K562 (cell line): Measurements from ENCODE around the gene ADCY1. TPM values are rescaled to one million over a fixed set of nuclear protein-coding genes. Genes with fewer than 3 reads are reported as not detected.

Source experiments
- POLR2AphosphoS5 ChIP-seq: IDR thresholded peaks from 2 replicates; pipeline ENCODE4 v1.6.1; 2011; ENCODE audit warnings: mild to moderate bottlenecking, low read depth, low read length, moderate library complexity; ENCODE audit not compliant: control insufficient read depth, insufficient read depth
- polyA plus RNA-seq, 8 experiments: library from polyadenylated mRNA; depleted of rRNA in 4 of 8; stranded (reverse) in 5 of 8; unstranded in 3 of 8; fragments of >200 nt; fragmentation: Nextera tagmentation in 2 of 8; fragmentation: Illumina TruSeq in 1 of 8; extraction: Ambion mirVana in 2 of 8; extraction: Trizol in 1 of 8; gene quantifications; 2 replicates each; pipeline versions ENCODE4 v1.2.1 to v1.2.3, GENCODE V29; 2011 to 2014; ENCODE audit warnings: inconsistent platforms in 1 of 8, missing spikeins in 1 of 8
- total RNA-seq, 7 experiments: library from RNA; depleted of rRNA in 6 of 7; stranded (reverse); fragments of >200 nt in 6 of 7; fragmentation: Illumina TruSeq in 2 of 7; extraction: Trizol in 2 of 7; gene quantifications; 2 replicates each; pipeline versions ENCODE4 v1.2.1 to v1.2.3, GENCODE V29; 2011 to 2021; ENCODE audit warnings: low replicate concordance in 1 of 7
- TF ChIP-seq, protein P1 (sequence below): fragments of 250-450 bp; sonication (Bioruptor Pico); IDR thresholded peaks from 2 replicates; pipeline ENCODE4 v1.5.1; 2021; ENCODE audit warnings: mild to moderate bottlenecking
- TF ChIP-seq, protein P2 (sequence below): sonication (generic); formaldehyde crosslinking; IDR thresholded peaks from 2 replicates; pipeline ENCODE4 v1.8.1; 2022; ENCODE audit warnings: missing genetic modification reagents
- TF ChIP-seq, protein P3 (sequence below): sonication (generic); formaldehyde crosslinking; IDR thresholded peaks from 2 replicates; pipeline ENCODE4 v1.9.0; 2022; ENCODE audit warnings: mild to moderate bottlenecking, missing genetic modification reagents

Gene ADCY1
- total and polyA plus RNA-seq, 9 of the 15 experiments (the other 6 are each of a cell fraction or from before 2014, with no cell fraction given): under 0.01 to 0.18 (median 0.10) TPM; not detected in 4

DNA sequence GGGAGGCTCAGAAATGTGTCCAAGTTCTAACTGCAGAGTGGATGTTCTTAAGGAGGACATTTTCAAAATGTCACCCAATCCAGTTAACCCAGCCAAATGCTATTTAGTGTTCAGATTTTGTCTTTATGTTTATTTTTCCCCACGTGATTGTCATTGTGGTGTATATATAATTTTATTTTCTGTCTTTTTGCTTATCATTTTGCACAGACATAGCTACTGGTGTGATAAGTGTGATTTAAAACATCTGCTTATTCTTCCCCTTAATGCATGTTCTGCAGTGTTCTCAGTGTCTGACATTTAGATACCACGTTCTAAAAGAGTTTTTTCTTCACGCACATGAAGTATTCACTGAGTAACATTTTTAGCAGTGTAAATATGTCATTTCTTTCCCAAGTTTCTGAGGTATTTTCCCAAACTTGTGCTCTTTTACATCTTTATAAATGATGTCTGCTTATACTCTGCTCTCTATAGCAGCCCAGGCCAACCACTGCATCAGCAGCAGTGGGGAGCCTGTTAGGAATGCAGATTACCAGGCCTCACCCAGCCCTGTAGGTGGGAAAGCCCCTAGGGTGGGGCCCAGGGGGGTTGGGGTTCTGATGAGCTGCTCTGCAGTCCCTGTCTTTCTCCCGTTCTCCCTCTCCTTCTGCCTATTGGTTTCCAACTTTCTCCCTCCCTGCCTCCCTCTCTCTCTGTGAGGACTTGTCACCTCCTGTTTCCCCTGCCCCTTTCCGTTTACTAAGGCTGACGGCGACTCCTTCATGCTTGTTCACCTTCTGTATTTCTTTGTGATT is 20.8 kb downstream of the ADCY1 start (continued):
- TF ChIP-seq, protein P1, sequence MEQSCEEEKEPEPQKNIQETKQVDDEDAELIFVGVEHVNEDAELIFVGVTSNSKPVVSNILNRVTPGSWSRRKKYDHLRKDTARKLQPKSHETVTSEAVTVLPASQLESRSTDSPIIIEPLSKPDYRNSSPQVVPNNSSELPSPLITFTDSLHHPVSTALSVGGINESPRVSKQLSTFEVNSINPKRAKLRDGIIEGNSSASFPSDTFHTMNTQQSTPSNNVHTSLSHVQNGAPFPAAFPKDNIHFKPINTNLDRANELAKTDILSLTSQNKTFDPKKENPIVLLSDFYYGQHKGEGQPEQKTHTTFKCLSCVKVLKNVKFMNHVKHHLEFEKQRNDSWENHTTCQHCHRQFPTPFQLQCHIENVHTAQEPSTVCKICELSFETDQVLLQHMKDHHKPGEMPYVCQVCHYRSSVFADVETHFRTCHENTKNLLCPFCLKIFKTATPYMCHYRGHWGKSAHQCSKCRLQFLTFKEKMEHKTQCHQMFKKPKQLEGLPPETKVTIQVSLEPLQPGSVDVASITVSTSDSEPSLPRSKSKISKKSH: no peak
- no peak for TF ChIP-seq POLR2AphosphoS5
- TF ChIP-seq, protein P2, sequence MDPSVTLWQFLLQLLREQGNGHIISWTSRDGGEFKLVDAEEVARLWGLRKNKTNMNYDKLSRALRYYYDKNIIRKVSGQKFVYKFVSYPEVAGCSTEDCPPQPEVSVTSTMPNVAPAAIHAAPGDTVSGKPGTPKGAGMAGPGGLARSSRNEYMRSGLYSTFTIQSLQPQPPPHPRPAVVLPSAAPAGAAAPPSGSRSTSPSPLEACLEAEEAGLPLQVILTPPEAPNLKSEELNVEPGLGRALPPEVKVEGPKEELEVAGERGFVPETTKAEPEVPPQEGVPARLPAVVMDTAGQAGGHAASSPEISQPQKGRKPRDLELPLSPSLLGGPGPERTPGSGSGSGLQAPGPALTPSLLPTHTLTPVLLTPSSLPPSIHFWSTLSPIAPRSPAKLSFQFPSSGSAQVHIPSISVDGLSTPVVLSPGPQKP (CRISPR knock-in tag): no peak
- TF ChIP-seq, protein P3, sequence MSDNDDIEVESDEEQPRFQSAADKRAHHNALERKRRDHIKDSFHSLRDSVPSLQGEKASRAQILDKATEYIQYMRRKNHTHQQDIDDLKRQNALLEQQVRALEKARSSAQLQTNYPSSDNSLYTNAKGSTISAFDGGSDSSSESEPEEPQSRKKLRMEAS (CRISPR knock-in tag): no peak
